NCI-H2227 treated with DMSO at 0.1 percent for 48 hours (cell line): ENCODE data around the gene PRCC.

Source experiments
- DNase-seq: peaks from one replicate; lab custom pipeline; 2025; lab: John Stamatoyannopoulos, UW

PRCC gene

DNA sequence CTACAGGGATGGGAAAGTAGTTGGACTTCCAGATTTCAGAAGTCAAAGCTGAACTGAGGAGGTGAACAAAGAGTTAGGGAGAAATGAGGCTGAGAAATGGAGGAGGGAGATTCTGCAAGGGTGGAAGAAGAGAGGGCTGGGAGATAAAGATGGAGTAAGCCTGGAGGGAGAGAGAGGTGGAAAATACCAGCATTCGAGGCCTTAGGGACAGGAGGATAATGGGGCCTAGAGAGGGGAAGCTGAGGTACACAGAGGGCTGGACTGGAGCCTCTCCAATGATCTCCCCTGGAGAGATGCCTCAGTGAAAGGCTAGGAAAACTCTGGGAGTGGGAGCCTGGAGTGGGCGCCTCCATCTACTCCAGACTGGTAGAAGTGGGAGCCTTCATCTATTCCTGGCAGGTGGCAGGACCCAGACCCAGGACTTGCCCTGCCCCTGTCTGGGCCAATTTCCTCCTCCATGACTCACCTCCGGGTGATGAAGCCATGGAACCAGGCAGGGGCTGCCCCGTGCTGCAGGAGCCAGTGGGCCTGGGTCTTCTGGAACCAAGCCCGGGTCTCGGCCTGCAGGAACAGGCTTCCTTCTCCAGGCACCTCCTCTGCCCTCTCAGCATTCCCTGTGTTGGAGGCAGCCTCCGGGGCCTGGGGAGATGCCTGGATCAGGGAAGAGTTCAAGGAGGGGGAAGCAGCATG lies 47.4 kb downstream of the PRCC start:
- DNase-seq = no peak

GRCh38 chr1:156815307-156815826 lies 48.0 kb downstream of the PRCC start:
- DNase-seq = no peak

DNA sequence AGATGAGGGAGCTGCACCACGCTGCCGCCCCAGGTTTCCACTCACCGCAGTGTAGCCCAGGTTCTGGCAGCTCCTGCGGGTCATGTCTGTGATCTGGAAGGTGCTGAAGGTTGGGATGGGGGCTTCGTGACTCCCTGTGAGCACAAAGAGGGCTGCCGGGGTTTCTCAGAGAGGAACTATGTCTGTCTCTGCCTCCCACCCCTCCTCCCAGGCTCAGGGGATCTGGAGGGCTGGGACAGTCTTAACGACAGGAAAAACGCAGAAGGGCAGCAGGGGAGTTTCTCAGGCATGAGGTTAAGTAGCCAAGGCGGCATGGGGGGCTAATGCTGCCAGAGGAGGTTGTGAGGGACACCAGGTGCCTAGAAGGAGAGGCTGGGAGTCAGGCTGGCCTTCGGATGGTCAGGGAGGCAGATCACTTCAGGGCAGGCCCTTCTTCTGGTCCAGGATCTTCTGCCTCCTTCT lies 48.7 kb downstream of the PRCC start:
- DNase-seq = no peak

DNA sequence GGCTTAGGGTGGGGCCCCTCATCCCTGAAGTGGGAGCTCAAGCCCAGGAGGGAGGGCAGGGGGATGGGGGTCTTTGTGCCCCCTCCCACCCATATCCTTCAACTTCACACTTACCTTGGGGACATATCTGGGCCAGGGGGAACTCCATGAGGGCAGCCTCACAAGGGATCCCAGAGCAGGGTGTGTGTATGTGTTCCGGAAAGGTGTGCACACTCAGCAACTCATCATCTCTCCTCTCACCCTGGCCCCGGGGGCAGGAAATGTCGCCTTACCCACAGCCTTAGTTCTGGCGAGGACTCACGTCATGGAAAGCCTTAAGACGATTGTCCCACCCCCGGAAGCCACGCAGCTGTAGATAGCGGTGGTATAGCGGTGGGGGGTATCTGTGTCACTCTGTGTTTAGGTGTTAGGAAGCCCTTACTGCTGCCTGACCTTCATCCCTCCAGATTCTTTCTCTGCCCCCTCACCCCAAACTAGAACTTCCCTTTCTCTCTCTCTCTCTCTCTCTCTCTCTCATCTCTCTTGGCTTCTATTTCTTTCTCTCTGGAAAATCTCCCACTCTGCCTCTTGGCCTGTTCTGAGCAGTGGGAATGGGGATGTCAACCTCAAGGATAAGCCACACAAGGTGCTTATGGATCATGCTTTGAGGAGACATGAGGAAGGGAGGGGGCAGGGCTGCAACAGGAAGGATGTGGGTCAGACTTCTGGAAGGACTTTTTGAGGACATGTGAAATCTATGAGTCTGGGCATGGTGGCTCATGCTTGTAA lies 49.4 kb downstream of the PRCC start, which contains the start of gene SH2D2A:
Gene SH2D2A (minus strand): TSS at position 288 of the 768 bp plus-strand sequence. CDS start 140 bp downstream, at position 148.
- no peak for DNase-seq

DNA sequence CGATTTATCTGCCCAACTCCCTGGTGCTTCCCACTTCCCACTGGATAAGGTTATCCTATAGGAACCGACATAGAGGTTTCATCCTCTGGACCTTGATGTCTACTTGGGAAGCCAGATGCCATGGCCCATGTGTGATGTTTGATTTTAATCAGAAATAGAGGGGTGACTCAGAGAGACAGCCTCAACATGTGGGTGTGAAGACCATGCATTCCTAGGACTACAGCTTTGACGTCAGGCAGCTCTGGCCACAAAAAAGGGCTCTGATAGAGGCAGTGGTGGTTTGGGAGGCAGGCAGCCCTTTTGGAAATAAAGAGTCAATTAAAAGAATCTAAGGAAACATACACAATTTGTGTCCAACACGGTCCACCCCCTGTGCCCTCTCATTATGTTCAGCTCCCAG lies 54.5 kb downstream of the PRCC start:
- DNase-seq = no peak

DNA sequence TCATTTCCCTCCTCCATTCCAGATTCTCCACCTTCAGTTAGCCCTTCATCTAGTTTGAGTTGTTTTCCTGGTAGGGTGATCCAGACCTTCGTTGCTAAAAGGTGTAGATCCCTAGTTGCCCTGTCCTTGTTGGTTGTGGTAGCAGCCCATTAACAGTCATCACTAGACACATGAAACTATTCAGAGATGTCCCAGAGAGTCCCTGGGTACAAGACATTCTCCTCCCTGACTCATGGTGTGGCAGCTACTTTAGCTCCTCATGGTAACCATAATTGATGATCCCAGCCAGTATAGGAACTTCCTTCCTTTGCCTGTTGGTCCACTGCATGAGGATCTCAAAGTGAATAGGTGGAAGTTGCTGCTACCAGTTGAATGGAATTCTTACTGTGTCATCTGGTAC lies 55.3 kb downstream of the PRCC start:
- no peak for DNase-seq

DNA sequence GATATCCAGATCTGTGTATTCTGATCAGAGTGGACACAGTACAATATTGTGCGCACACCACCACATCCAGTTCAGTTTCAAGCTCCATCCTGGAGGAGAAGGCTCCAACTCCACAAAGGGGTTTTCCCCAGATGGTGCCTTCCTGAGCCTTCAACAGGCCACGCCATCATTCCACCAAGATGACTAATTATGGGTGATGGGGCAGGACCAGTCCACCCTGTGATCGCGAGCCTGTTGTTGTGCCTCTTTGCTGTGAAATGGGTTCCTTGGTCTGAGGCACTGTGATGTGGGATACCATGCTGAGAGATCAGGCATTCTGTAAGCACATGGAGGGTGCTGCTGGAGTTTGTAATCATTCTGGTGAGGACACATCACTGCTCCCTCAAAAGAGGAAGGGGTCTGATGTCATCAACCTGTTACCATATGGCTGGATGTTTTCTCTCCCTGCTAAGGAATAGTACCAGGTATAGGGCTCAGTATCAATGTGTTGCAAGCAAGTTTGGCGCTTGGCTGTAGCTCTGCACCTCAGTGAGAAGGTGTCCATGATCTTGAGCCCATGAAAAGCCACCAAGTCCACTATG lies 56.0 kb downstream of the PRCC start:
- no peak for DNase-seq

GRCh38 chr1:156826630-156827029 lies 59.3 kb downstream of the PRCC start:
- DNase-seq = no peak

DNA sequence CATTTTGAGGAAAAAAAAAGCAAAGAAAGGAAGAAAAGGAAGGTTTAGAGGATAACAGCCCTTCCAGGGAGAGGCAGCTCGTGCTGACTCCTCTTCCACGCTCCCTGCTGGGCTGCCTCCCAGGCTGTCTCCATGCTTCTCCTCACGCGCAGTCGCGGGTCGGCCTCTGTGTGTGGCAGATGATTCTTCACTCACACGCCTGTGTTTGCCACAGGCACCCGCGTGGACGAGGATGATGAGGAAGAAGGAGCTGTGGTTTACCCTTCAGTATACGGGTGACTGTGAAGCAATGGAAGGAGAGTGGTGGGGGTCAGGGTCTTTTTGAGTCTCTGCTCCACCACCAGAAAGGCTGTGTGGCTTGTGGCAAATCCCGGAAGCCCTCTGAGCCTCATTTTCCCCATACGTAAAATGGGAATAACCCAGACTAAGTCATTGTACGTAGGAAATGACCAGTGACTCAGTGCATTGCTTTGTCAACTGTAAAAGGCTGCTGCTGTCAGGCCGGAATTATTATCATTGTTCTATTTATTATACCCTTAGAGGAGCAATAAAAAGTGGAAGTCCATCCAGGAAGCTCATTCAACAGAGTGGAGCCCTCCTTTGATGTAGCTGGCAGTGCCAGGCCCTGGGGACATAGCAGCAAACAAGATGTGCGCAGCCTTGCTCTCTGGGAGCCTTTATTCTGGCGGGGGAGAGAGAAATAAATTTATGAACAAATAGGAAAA lies 61.2 kb downstream of the PRCC start:
- no peak for DNase-seq

GRCh38 chr1:156832434-156832833 lies 65.1 kb downstream of the PRCC start:
- no peak for DNase-seq

DNA sequence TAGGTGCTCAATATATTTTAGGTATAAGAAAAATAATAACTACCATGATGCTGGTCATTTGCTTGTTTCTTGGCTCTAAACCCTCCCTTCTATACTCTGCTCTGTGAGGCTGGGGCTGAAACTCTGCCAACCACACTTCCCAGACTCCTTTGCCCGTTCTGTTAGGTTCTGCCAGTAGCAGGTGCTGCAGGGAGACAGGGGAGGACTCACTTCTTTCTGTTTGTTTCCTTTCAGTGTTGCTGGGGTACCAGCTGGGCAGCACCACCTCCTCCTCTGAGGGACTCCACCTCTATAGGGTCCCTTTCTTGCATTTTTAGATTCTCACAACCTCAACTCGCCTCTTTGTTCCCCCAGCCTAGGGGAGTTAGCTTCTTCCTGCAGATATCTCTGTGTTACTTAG lies 66.3 kb downstream of the PRCC start:
- no peak for DNase-seq

- DNase-seq = no peak
These were observed 67.0 kb downstream of the PRCC start for GRCh38 chr1:156834322-156834721.

DNA sequence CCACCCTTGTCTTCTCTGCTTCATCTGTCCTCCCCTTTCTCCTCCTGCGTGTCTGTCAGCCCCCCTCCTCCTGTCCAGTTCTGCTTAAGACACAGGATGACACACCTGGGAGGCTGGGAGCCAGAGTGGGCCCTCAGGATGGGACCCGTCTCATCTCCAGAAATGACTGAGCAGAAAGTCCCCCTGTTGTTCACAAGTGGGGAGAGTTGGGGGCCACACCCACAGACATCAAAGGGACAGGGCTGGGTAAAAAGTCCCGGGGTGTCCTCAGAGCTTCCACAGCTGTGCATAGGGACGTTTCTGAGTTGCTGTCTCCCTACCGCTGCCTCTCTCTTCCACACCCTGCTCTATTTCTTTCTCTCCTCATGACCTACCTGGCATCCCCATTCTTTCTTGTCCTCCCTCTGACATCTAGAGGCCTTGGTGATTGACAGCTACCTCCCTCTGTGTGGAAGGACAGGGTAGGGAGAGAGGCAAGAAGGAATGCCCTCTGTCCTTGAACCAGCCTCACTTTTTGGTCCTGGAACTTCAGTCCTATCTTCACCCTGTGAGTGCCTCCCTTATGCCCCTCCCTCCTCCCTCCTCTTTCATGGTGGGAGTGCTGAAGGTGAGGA lies 68.8 kb downstream of the PRCC start:
- no peak for DNase-seq

DNA sequence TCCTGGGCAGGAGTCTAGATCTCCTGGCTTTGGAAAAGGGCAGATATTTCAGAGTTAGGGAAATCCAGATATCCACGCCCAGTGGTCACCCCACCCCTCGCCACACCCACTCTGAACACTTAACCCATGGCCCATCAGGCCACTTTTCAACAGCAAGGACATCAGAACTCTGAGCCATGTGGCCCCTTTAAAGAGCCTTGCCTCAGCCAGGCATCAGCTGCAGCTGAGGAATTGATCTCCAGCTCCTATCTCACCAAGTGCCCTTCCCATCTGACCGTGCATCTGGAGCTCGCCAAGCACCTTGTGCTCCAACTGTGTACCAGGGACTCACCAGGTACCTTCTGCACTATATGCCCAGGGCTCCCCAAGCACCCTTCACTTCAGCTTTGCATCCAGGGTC lies 69.6 kb downstream of the PRCC start:
- DNase-seq = no peak

GRCh38 chr1:156838972-156839371 lies 71.6 kb downstream of the PRCC start:
- DNase-seq = peak; percentile 29

DNA sequence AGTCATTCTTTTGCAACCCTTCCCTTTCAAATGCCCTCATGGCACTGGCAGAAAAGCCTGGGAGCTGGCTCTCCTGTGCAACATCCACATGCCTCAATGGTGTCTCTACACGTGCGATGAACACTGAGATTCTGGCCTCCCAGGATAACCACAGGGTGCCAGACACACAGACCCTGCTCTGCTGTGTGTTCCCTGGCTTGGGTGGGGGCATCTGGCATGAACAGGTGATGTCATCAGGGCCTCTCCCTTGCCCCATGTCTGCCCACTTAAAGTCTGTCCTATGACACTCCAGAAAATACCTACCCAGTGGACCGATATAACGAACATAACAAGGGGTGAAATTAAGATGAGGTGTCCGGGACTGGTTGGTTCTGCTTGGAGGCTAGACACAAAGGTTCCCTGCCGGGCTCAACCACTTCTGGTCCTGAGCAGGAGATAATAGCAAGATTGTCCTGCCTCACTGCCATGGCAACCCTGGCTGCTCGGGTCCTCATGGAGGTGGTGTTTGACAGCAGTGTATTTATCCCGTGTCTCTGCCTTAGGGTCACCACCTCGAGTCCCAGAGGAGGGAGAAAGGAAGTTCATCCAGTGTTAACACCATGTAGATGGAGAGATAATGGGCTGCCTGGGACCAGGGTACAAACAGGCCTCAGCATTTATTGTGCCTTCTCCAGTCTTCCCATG lies 72.2 kb downstream of the PRCC start:
- DNase-seq = peak; percentile 60

DNA sequence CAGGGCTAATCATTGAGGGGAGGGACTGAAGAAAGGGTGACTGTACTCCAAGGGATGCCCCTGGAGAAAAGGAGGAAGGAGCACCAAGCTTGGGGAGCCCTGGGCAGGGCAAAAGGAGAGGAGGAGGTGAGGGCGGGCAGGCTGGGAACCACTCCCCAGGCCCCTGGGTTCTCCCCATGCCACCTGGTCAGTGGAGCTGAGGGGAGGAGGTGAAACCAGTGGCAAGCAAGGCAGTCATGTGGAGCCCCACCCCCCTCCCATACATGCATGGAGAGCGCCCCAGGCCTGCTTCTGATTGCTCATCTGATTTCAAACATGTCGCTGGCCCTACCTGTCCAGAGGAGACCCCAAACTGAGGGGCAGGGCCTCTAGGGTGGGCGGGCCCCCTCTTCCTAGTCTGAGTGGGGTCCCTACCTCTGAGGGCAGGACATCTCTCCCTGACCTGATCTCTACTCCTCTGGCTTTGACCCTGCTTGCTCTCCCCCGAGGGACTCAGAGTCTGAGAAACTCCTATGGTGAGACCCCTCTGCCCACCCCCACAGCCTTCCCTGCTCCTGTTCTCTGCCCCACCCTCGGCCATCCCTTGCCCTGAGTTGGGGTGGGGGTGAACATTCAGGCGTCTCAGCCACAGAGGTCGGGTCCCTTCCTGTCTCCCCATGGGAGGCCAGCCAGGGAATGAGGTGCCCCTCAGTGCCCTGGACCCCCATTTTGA lies 73.0 kb downstream of the PRCC start:
- DNase-seq = no peak

- no peak for DNase-seq
These were observed 73.6 kb downstream of the PRCC start for GRCh38 chr1:156840898-156841279.

- DNase-seq = no peak
These were observed 74.0 kb downstream of the PRCC start for GRCh38 chr1:156841295-156841855.

DNA sequence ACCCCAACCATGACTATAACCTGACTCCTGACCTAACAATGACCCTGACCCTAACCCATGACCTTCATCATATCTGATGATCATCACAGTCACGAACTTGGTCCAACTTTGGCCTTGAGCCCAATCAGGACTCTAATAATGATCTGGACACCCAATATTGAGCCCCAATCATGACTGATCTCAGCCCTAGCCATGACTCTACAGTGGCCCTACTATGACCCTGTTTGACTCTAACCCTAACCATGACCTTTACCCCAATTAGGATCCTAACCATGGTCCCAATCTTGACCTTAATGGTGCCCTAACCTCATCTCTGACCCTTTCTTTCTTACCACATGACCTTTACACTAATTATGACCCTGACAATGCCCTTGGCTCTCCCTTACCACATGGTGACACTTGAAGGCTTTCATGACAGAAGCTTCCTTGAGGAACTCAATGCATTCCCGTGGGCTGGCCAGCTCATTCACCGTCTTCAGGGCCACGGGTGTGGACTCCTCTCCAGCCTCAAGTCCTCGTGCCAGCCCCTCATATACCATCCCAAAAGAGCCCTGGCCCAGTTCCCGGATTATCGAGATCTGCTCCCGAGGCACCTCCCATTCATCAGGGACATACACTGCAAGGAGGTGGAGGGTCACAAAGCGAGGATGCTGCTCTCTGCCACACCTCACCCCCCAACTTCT lies 75.4 kb downstream of the PRCC start:
- no peak for DNase-seq
